Activated CD4-positive, alpha-beta T cell treated with anti-CD3 and anti-CD28 coated beads, Interleukin-2, amount 50 U/mL, for 16 hours (primary cell): ENCODE data around the gene C15orf39.
"Not testable (repeated sequence)": the region's sequence is repeated elsewhere in the genome, so short reads cannot be mapped to it uniquely, and the experiment has no call there.

Experiments
- DNase-seq: peaks from one replicate; pipeline ENCODE4 v3.0.0-alpha.2; 2020

C15orf39 gene

DNA sequence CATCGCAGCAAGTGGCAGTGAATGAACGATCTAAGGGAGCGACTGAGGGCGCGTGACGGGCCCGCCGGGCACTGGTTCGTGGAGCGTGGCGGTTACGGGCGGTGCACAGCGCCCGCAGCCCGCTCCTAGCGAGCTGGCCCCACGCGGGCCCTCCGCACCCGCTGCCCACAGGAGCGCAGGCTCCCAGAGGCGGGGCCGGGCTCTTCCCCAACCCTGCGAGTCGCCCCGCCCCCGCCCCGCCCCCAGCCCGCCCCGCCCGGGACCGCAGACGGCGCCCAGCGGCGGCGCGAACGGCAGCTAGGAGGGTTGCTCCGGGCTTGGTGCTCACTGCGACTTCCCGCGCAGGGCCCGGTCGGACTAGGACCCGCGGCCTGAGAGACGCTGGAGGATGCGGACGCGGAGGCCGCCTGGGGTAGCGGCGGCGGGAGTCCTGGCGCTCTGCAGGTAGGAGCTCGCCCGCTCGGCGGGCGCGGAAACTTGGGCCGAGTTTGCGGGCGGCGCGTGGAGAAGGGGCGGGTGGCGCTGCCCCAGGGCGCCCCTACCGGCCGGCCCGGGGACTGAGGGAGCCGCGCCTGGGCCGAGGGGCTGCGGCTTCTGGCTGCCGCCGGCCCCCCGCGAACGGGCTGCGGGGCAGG, at the start of gene C15orf39:
Gene C15orf39, plus strand, starts transcription at position 267 of the 635 bp plus-strand sequence. CDS start 4,167 bp downstream, outside the sequence.
- DNase-seq = peak; percentile 78

DNA sequence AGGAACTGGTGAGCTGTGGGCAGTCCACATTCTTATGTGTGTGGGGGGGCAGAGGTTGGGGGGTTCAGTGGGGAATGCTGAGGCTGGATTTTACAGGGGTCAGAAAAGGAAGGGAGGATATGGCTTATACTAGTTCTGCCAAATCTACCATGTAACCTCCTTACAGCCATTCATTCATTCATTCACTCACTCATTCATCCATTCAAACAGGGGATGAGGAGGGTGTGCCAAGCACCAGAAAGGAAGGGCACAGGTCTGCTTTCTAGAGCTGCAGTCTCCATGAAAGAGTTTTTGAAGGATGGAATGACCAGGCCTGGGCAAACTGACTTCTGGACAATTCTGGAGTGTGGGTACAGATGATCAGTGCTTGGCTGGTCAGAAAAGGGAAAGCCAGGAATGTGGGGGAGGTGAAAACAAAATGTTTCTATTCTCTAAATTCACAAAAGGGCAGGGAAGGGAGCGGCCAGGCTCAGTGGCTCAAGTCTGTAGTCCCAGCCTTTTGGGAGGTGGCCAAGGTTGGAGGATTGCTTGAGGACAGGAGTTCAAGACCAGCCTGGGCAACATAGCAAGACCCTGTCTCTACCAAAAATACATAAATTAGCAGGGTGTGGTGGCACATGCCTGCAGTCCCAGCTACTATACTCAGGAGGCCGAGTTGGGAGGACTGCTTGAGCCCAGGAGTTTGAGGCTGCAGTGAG, 49.2 kb upstream of the C15orf39 start:
- DNase-seq = no peak

DNA sequence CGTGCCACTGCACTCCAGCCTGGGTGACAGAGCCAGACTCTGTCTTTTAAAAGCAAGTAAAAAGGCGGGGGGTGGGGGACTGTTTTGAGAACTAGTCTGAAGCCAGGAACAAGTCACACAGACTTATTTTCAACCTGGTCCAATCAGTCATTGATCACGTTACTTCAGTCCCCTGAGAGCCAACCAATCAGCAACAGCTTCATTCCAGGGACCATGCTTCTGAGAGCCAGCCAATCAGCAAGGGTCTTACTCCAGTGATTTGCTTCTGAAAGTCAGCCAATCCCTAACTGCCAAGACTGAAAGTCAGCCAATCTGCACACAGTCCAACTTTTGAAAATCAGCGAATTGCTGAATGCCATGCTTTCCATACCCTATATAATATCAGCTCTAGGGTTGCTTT, 48.6 kb upstream of the C15orf39 start:
- peak; percentile 10 for DNase-seq

DNA sequence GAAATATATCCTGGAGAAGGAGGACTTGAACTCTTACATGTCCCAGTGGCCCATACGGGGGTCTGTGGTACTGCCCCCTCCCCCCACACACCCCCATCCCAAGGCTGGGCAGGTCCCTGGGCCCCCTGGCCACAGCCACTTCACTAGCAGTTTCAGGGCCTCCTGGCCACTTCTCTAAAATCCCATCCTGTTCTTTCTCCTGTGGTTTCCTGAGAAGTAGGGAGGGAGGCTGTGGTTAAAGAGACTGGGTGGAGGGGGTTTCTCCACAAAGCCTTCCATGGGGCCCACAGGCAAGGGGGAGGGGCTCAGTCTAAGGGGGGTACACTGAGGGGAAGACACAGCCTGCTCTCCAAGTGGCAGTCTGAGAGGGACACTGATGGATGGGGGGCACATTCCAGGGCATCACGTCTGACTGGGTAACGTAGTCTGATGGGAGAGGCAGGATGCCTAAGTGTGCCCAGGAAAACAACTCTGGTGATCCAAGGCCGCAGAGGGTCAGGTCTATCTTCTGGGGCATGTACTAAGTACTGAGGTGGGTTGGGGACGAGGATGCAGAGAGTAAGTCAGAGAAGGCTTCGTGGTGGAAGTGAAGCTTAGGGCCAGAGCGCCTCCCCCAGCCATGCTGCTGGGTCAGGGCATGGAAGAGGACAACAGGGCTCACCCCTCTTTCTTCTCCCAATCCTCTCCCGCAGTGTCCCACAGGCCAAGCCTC, 48.0 kb upstream of the C15orf39 start:
- no peak for DNase-seq

DNA sequence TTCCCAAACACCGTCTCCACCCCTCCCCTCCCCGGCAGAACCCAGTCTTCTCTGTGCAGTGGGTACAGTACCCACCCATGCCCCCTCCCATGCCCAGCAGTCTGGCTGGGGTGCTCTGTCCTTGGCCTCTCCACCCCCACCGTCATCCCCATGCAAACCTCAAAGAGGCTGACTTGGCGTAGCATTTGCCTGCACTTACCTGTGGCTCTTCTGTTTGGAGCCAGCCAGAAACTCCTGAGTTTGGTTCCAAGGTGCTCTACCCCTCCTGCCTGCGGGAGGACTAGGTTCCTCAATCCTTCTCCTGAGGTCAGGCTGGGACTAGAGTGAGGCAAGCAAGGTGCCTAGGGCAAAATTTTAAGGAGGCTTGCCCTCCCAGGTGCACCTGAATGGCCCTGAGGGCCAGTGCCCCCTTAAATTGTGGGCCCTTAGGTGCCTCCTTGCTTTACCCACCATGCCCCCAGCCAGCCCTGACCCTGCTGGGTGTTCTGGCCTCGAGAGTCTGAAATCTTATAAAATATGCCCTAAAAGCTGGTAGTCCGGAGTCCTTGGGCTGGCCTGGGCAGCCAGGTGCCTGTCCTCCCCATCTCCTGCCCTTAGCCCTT, 47.1 kb upstream of the C15orf39 start:
- DNase-seq = no peak

DNA sequence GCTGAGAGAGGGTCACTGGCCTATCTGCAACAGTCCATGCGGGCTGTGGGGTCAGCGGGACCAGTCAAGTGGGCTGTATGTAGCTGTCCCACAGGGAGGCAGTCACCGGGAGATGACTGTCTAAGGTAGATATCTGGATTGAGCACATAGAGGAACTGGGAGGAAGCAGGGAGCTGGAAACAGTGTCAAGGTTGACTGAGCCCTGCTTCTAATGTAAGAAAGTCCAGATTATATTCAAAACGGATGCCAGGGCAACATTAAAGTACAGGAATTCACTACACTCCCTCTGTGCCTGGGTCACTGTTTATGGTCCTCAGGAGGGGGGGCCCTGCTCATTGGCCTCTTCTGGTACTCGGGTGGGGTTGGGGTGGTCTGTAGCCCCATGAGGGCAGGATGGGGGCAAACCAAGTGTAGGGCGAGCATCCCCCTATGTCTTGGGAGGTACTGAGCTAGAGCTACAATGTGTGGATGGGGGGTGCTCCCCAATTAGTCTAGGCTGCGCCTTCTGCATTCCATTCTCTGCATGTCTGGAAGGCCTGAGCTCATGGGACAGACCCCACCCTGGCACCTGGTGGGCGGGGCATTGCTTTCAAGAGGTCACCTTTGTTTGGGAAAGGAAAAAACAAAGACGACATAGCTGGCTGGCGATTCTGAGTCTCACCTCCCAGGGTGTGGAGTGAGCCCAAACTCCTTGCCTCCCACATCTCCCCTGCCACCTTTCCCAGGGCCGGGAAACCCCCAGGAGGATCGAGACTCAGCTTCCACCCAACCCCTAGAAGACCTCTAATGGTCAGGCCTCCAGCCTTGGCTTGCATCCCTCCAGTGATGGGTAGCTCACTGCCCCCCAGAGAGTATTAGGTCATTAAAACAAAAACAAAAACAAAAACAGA, 45.1 kb upstream of the C15orf39 start:
- DNase-seq = no peak

DNA sequence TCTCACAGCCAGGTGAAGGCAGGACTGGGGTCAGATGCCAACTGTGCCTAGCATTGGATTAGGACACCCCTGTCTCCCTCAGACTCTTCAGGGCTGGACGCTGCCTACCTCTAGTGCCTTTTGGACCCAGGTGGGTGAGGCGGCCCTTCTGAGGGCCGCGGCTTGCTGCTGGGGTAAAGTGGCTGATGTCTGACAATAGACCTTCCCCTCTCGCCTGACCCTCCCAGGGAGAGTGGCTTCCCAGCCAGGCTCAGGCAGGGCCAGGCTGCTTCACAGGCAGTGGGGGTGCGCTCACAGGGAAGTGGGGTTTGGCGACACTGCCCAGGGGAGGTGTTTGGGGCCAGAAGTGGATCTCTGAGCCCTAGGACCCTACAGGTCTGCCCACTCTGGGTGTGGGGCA, 43.3 kb upstream of the C15orf39 start:
- no peak for DNase-seq

DNA sequence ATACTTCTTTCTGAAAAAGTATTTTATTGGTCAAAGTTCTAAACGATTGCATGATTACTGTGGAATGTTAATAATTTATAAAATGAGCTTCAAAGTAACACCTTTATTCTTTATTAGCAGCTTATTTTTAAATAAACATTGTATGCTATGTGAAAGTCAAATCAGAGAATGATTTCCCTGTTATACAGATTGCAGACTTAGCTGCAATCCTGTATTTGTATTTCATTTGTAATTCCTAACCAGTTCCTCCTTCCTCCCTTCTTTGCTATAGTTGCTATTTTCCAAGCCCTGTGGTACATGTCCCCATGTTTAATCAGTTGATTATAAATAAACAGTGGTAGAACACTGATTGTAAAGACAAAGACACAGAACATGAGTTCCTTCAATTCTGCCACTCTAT, 42.4 kb upstream of the C15orf39 start:
- DNase-seq = no peak

DNA sequence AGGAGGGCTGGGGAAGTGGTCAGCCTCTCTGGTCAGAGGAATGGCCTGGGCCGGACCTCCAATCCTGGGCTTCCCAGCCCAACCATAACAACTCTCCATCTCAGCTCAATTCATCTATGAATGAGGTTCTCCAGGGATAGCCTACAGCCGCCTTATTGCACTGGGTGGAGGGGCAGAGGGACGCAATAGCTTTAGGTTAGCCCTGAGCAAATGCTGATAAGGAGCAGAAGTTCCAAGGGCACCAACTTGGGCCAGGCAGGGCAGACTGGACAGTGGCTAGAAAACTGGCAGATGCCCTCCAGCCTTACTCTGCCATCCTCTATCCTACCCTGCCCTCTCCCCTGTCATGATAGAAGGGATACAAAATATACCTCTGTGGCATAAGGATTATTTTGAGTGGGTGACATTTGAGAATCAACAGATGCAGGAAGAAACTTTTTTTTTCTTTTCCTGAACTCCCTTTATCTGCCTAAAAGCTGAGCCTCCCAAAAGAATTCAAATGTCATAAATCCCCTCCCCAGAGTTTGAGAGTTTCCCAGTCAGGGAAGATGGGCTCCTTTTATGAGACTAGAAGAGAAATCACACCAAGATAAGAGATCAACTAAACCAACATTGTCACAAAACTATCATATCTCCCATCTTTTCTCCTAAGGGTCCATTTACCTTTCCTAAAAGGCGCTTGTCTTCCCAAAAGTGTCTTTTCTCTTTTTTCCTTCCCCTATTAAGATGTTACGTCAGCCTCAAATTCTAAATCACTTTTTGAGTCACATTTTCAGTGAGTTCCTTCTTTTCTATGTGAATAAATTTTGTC, 40.4 kb upstream of the C15orf39 start:
- DNase-seq = no peak

DNA sequence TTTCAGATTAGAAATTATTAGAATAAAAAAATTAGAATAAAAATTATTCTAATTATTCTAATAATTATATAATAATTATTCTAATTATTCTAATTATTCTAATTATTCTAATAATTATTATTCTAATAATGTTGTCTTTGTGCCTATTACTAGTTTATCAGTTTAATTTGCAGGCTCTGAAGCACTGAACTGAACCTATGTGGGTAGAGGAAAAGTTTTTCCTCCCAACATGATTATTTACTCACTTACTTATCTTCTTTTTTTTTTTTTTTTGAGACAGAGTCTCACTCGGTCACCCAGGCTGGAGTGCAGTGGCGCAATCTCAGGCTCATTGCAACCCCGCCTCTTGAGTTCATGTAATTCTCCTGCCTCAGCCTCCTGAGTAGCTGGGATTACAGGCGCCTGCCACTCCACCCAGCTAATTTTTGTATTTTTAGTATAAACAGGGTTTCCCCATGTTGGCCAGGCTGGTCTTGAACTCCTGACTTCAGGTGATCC, 39.7 kb upstream of the C15orf39 start:
- no peak for DNase-seq

DNA sequence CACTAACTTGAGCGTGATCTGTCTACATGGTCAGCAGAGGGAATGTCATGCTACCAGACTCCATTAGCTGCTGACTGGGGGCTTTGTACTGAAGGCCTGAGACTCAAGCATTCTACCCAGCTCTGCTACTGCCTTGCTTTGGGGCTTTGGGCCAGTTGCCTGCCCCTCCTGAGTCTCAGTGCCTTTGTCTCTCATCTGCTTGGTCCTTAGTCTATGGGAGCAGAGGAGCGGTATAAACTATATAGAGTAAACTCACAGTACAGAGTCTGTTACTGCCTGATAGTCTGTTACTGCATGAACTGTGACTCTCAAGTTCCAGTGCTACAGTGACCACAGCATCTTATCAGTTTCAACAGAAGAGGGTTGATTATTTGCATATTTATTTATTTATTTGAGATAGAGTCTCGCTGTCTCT, 38.5 kb upstream of the C15orf39 start:
- no peak for DNase-seq

DNA sequence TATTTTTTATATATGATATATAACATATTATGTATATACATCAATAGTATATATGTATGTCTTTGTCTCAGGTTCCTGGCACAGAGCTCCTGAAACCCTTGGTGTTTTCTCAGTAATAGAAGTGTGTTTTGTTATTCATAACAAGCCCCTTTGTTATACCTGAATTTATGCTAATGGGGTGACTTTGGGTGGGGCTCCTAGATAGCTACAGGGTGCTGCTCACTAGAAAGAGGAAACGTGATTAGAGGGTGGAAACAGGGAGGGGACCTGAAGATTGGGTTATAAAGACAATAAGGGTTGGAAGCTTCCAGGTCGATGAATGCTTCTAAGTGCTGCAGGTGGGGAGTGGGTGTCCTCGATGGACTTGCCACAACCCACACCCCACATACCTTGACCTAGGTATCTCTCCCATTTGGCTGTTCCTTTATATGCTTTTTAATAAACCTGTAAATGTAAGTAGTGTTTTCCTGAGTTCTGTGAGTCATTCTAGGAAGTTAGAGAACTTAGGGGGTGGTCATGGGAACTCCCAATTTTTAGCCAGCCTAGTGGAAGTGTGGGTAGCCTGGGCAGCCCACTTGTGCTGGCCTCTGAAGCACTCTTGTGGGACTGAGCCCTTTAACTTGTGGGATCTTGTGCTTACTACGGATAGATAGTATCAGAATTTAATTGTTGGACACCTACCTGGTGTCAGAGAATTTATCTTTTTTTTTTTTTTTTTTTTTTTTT, 36.9 kb upstream of the C15orf39 start:
- no peak for DNase-seq

DNA sequence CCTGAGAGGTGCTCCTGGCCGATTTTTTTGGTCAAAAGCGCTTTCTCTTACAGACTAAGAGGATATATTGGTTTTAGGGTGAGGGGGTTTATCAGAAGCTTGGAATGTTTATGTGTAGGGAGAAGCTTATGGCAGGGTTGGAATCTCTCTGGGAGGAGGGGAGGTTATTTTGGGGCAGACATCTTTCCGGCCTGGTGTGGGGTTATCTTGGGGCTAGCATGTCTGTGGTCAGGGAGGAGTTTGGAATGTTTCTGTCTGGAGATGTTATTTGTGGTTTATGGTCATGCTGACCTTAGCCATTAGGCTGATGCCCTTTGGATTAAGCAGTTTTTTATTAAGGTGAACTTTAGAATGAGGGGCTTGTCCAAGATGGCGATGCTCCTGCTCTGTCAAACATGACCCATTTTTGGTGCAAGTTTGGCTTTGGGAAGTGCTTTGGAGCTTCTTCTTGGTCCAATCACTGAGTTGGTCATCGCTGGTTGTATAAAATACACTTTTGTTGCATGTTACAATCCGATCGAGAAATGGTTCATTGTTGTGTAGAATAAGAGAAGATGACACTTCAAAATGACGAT, 35.1 kb upstream of the C15orf39 start:
- not testable (repeated sequence) for DNase-seq

DNA sequence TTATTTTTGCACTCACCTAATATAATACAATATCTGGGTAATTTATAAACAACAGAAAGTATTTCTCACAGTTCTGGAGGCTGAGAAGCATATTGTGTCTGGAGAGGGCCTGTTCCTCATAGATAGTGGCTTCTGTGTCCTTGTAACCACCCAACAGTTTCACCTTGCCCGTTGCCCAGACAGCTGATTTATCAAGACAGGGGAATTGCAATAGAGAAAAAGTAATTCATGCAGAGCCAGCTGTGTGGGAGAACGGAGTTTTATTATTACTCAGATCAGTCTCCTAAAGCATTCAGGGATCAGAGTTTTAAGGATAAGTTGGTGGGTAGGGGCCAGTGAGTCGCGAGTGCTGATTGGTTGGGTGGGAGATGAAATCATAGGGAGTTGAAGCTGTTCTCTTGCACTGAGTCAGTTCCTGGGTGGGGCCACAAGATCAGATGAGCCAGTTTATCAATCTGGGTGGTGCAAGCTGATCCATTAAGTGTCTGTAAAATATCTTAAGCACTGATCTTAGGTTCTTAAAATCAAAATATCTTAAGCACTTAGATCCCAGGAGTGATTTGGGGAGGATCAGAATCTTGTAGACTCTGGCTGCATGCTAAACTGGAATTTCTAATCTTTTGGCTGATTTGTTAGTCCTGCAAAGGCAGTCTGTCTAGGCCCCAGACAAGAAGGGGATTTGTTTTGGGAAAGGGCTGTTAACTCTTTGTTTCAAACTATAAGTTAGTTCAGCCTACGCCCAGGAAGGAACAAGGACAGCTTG, 33.9 kb upstream of the C15orf39 start:
- DNase-seq = peak; percentile 33

DNA sequence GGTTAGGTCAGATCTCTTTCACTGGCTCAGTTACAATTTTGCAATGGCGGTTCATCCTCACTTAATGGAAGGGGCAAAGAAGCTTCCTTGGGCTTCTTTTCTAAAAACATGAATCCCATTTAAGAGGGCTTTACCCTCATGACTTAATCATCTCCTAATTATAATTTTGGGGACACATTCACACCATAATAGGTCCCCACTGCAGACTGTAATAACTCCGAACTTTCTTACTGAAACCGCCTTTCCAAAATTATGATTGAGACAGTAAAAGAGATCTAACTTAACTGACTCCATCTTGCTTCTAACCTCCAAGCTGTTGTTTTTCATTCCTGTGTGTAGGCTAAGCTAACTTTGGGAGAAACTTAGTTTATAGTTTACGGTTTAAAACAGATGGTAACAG, 33.3 kb upstream of the C15orf39 start:
- no peak for DNase-seq

DNA sequence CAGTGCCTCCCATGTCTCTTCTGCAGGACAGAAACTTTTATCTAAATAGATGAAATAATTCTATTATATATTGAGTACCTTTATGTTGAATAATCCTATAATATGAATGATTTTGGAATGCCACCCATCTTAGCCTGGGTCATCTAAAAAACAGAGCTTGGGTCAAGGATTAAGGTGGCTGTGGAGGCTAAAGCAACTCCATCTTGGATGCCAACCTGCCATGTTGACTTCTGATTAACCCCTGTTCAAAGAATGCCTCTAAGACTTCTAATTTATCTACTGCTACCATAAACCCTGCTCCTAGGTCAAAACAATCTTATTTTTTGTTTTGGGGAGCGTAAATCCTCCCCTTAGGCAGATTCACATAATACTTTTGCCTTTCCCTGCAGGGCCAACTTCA, 31.5 kb upstream of the C15orf39 start:
- DNase-seq = no peak

DNA sequence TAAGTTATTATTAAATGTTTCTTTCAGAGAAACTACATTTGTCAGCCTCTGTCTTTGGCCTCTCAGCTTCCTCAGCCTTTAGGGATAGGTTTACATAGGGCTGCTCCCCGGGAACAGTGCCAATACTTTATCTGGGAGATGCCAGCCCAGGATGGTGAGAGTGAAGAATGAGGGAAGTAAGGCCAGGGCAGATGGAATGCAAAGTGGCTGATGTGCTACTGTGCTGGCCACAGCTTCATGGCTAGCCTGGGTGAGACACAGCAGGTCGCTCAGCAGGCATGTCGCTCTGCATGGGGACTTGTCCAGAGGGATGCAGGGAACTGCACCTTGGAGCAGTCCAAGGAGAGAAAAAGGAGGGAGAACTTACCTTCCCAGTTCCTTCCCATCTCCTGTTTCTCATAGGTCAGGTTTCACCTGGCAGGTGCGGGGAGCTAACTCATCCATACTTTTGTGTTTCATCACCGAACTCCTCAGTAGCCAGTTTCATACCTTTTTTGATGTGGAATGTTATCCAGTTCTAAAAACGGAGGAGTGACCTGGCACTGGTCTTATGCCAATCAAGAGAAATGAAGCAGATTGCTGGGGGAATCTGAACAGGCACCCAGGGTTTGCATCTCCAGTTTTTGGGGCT, 30.9 kb upstream of the C15orf39 start:
- no peak for DNase-seq

DNA sequence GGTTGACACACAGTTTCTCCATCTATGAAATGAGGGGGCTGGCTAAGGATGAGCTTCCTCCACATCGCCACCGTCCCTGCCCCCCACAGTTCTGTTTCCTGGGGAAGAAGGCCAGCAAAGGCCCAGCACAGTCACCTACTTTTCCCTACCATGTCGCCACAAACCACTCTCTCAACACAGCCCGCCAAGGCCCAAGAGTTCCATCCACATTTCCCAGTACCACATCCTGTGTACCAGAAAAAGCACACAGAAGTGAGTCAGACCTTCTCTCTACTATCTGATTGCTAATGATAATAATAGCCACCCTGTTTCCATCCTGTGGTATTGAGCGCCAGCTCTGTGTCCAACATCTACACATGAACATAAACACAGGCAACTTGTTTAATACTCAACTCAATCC, 30.3 kb upstream of the C15orf39 start:
- DNase-seq = peak; percentile 67

DNA sequence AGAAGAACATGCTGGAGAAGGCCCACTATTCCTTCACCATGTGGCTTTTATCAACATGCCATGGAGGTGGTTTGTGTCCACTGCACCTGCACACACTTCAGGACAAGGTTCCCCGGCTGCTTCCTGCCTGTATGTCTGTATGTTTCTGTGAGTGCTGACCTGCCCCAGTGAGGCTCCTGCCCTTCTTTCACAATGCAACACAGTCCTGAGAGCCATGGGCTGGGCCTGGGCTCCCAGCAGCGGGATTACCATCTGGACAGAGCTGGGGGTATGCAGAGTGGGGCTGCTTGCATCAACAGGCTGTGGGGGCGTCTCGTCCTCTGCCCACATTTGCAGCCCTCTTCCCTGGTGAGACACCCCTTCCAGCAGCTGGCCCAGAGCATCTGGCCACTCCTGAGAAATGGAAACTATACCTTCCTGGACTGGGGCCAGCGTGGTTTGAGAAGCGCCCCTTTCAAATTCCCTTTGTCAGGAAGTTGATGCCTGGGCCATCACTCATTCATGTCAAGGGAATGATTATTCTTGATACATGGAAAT, 29.3 kb upstream of the C15orf39 start:
- no peak for DNase-seq
